Mesothelial cell of epicardium (in vitro differentiated cells): ENCODE data around the gene TRMT61B. TPM values are rescaled to one million over a fixed set of nuclear protein-coding genes. Genes with fewer than 3 reads are reported as not detected.

Experiments used
- DNase-seq, 2 experiments: peaks; one replicate each; pipeline ENCODE4 v3.0.0; 2021; ENCODE audit warnings: low spot score in 2 of 2; ENCODE audit not compliant: unreplicated experiment in 2 of 2
- H3K27ac Mint-ChIP-seq: 2 replicates; pipeline ENCODE4 v1.8.0; 2021; ENCODE audit warnings: mixed read lengths
- H3K27me3 Mint-ChIP-seq: 2 replicates; pipeline ENCODE4 v1.8.0; 2021; ENCODE audit warnings: low read depth, mixed read lengths
- H3K36me3 Mint-ChIP-seq: 2 replicates; pipeline ENCODE4 v1.8.0; 2021; ENCODE audit warnings: mixed read lengths
- H3K4me1 Mint-ChIP-seq: 2 replicates; pipeline ENCODE4 v1.8.0; 2021; ENCODE audit warnings: mixed read lengths
- H3K4me3 Mint-ChIP-seq: 2 replicates; pipeline ENCODE4 v1.8.0; 2021; ENCODE audit warnings: mild to moderate bottlenecking, moderate library complexity, mixed read lengths
- H3K9me3 Mint-ChIP-seq: 2 replicates; pipeline ENCODE4 v1.8.0; 2021; ENCODE audit warnings: mixed read lengths
- total RNA-seq: library from RNA; stranded (reverse); gene quantifications from 3 replicates; pipeline ENCODE4 v1.2.1, GENCODE V29; 2021
- TF ChIP-seq, protein P1 (sequence below): fragments of 200-600 bp; sonication (generic); IDR thresholded peaks from one replicate; pipeline ENCODE4 v1.5.0; 2021; ENCODE audit warnings: antibody characterized with exemption; ENCODE audit not compliant: unreplicated experiment

TRMT61B gene
- total RNA-seq, 1 donor from 2014 or later = 19.2 TPM

DNA sequence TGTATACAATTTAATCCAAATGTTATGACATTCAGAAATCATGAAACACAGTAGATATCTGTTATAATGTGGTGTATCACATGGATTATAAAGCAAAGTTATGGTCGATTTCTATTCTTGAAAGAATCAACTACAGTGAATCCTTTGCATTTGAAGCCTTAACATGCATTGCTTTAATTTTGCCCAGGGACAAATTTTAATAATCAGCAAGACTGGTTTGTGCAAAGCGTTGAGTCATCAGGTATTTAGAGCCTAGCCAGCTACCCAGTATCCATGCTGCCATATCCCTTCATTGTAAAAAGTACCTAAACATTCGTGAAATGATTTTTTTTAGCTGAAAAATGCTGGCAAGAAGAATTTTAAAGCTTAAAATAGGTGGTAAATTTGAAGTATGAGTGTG lies 68.4 kb downstream of the TRMT61B start:
- DNase-seq = no peak
- peaks cover 1% of the 10 kb centered on the region for H3K4me1 Mint-ChIP-seq
- H3K9me3 Mint-ChIP-seq = peaks cover 14% of the 10 kb centered on the region
- H3K27me3 Mint-ChIP-seq = no peaks in the 10 kb centered on the region
- H3K4me3 Mint-ChIP-seq = no peak overlapping the region
- peak overlapping the region; percentile 26 for H3K27ac Mint-ChIP-seq
- peaks cover 57% of the 10 kb centered on the region for H3K36me3 Mint-ChIP-seq
- TF ChIP-seq, protein P1, sequence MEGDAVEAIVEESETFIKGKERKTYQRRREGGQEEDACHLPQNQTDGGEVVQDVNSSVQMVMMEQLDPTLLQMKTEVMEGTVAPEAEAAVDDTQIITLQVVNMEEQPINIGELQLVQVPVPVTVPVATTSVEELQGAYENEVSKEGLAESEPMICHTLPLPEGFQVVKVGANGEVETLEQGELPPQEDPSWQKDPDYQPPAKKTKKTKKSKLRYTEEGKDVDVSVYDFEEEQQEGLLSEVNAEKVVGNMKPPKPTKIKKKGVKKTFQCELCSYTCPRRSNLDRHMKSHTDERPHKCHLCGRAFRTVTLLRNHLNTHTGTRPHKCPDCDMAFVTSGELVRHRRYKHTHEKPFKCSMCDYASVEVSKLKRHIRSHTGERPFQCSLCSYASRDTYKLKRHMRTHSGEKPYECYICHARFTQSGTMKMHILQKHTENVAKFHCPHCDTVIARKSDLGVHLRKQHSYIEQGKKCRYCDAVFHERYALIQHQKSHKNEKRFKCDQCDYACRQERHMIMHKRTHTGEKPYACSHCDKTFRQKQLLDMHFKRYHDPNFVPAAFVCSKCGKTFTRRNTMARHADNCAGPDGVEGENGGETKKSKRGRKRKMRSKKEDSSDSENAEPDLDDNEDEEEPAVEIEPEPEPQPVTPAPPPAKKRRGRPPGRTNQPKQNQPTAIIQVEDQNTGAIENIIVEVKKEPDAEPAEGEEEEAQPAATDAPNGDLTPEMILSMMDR = no peak

Other genes with a start within 250 kb of the TRMT61B start
- gene PPP1CB, start 118.5 kb downstream of the TRMT61B start, total RNA-seq = 158 to 161 TPM (median 160 TPM) in 3 replicates
- 1.3 to 2.0 TPM (median 1.7 TPM) in 3 replicates for gene SPDYA, start 59.5 kb downstream of the TRMT61B start, total RNA-seq
- gene WDR43, start 24.4 kb upstream of the TRMT61B start, total RNA-seq = 65.3 to 66.9 TPM (median 65.5 TPM) in 3 replicates
- 0.16 to 0.40 TPM (median 0.38 TPM) in 3 replicates for gene TOGARAM2, start 111.0 kb upstream of the TRMT61B start, total RNA-seq
- 0.07 to 0.22 TPM (median 0.09 TPM) in 3 replicates for gene PCARE, start 204.2 kb upstream of the TRMT61B start, total RNA-seq
- gene CLIP4, start 245.1 kb upstream of the TRMT61B start, total RNA-seq = 28.7 to 31.7 TPM (median 28.8 TPM) in 3 replicates